ENCODE results near the gene NLGN4Y. TPM values are rescaled to one million over a fixed set of nuclear protein-coding genes. Genes with fewer than 3 reads are reported as not detected.

The NLGN4Y gene
- total and polyA plus RNA-seq, 2 of the 13 experiments (the other 11 are each of a cell fraction or from before 2014, with no cell fraction given): 6.0 to 16.5 TPM

- TF ChIP-seq ELF3 (CRISPR knock-in tag; IDR thresholded peaks at IDR 0.05) (peak; percentile 59; the same call in 1 of the 2 replicates), AHDC1 (CRISPR knock-in tag; IDR thresholded peaks at IDR 0.05; ENCODE audit: borderline replicate concordance) (peak; percentile 39; the same call in 1 of the 2 replicates), HOMEZ (CRISPR knock-in tag; IDR thresholded peaks at IDR 0.05; ENCODE audit: low read depth) (peak; percentile 66; the same call in 1 of the 2 replicates), FOXP1 (IDR thresholded peaks at IDR 0.05) (no peak), FOXP1 (CRISPR knock-in tag; IDR thresholded peaks at IDR 0.05) (peak; percentile 39), EP300 (IDR thresholded peaks at IDR 0.05; ENCODE audit: low read depth in 2 of 2, low read length in 2 of 2) (peak in 1 of 2 experiments; percentile 7; a peak in 1 of 4 replicates), EP300 (CRISPR knock-in tag; IDR thresholded peaks at IDR 0.05; ENCODE audit: borderline replicate concordance) (no peak), FOXA3 (CRISPR knock-in tag; IDR thresholded peaks at IDR 0.05) (peak; percentile 35; the same call in 1 of the 2 replicates), ZBTB42 (CRISPR knock-in tag; IDR thresholded peaks at IDR 0.05) (no peak)
These were observed 238.6 kb downstream of the NLGN4Y start (continued) for GRCh38 chrY:14762903-14763302.

All from HepG2 (cell line).